MCF 10A (cell line): ENCODE data around the gene COL9A2. TPM values are rescaled to one million over a fixed set of nuclear protein-coding genes. Genes with fewer than 3 reads are reported as not detected.

Experiments
- BruUV-seq: library from RNA; stranded (reverse); fragments of 400-500 nt; replicated peaks from 2 replicates; lab custom pipeline; 2021; lab: Mats Ljungman, UMichigan
- CTCF ChIA-PET: fragments of 300-600 bp; sonication (Branson Sonifier 250); formaldehyde crosslinking; extraction: SDS; loops from one replicate; lab custom pipeline; 2021; ENCODE audit warnings: antibody characterized with exemption, inconsistent platforms; lab: Yijun Ruan, JAX
- POLR2A ChIA-PET: fragments of 300-600, 350-650 bp; sonication (Branson Sonifier 250); formaldehyde crosslinking; extraction: SDS; loops from one replicate; lab custom pipeline; 2020; ENCODE audit warnings: antibody characterized with exemption, inconsistent platforms; lab: Yijun Ruan, JAX
- DNase-seq: peaks from one replicate; pipeline ENCODE4 v3.0.0-alpha.2; 2018; ENCODE audit not compliant: unreplicated experiment
- H3K27ac Mint-ChIP-seq: one replicate; pipeline ENCODE4 v1.8.0; 2022; ENCODE audit warnings: mild to moderate bottlenecking, low read depth, mixed read lengths; ENCODE audit not compliant: unreplicated experiment
- H3K27me3 Mint-ChIP-seq: one replicate; pipeline ENCODE4 v1.8.0; 2022; ENCODE audit warnings: mixed read lengths; ENCODE audit not compliant: insufficient read depth, unreplicated experiment
- H3K36me3 Mint-ChIP-seq: one replicate; pipeline ENCODE4 v1.8.0; 2022; ENCODE audit warnings: mild to moderate bottlenecking, moderate library complexity, mixed read lengths; ENCODE audit not compliant: insufficient read depth, unreplicated experiment
- H3K4me1 Mint-ChIP-seq: one replicate; pipeline ENCODE4 v1.8.0; 2022; ENCODE audit warnings: mixed read lengths; ENCODE audit not compliant: insufficient read depth, unreplicated experiment
- H3K4me3 Mint-ChIP-seq: one replicate; pipeline ENCODE4 v1.8.0; 2022; ENCODE audit warnings: mild to moderate bottlenecking, moderate library complexity, mixed read lengths; ENCODE audit not compliant: unreplicated experiment
- H3K9me3 Mint-ChIP-seq: one replicate; pipeline ENCODE4 v1.8.0; 2022; ENCODE audit warnings: mixed read lengths; ENCODE audit not compliant: unreplicated experiment
- intact Hi-C: fragments of 100-400 bp; cut with micrococcal nuclease; formaldehyde crosslinking; loops from 2 replicates; pipeline ENCODE4 v1.14.1; 2022
- total RNA-seq: library from RNA; stranded (reverse); gene quantifications from 2 replicates; pipeline ENCODE4 v1.2.3, GENCODE V29; 2022
- TF ChIP-seq, protein P1 (sequence below): fragments of 200-600 bp; IDR thresholded peaks from one replicate; pipeline ENCODE4 v1.8.0; 2022; ENCODE audit warnings: antibody characterized with exemption, mild to moderate bottlenecking; ENCODE audit not compliant: unreplicated experiment

The COL9A2 gene
- total RNA-seq, 1 experiment from 2014 or later, result not detected

DNA sequence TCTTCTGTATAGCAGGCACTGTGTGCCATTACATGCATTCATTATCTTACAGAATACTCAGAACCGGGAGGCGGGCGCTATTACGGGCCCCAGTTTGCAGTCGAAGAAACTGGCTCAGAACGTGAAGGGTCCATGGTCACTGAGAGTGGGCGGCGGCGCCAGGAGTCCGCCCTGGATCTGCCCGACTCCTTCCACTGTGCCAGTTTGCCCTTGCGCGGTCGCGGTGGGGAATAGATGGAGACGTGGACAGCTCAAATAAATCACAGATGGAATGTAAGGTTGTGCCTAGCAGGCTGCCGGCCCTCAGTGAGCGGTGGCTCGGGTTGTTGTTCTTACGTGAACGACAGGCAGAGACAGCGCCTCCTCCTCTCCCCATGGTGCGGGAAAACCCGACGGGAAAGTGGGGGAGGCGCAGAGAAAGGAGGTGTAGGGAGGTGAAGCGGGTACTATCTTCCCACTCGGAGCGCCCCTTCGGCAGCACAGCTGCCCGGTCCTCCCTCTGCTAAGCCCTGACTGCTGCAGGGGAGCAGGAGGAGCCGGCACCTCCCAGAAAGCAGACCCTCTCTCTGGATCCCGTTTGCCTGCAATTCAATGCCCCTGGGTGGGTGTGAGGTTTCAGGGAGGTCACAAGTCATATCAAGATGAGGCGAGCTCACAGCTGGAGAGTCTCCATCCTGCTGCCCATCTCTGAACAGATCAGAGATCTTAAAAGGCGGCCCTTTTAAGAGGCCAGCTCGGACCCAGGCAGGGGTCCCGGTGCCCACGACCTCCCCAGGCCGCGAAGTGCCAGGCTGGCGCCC lies 1.1 kb downstream of the COL9A2 start:
- intact Hi-C loops, result loop anchor here (5.0 kb wide), 1 partner anchor 164 kb away; no protein-coding TSS in a partner anchor

DNA sequence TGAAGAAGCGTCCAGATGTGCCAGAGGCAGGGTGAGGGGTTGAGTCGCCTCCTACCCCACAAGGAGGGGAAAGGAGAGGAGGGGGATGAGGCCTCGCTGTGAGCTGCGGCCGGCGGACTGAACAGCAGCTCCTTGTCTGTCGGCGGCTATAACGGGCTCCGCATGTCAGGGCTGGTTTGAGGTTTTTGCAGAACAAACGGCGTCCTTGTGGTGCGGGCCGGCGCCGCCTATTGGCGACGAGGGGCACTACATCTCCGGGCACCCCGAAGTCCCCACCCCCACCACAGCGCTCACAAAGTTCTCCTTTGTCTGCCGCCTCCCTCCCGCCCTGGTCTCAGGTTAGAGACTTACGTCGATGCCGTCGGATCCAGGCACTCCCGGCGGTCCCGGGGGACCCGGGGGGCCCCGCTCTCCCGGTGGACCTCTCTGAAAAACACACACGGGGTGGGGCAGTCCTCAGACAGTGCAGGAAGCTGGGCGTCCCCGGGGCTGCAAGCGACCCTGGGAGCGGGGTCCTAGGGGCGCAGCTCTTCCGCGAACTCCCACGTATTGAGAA lies 1.8 kb downstream of the COL9A2 start:
- peaks cover 7% of the 10 kb centered on the region for H3K4me1 Mint-ChIP-seq
- no peak overlapping the region for H3K27ac Mint-ChIP-seq
- H3K27me3 Mint-ChIP-seq, result peaks cover 34% of the 10 kb centered on the region
- TF ChIP-seq, protein P1, sequence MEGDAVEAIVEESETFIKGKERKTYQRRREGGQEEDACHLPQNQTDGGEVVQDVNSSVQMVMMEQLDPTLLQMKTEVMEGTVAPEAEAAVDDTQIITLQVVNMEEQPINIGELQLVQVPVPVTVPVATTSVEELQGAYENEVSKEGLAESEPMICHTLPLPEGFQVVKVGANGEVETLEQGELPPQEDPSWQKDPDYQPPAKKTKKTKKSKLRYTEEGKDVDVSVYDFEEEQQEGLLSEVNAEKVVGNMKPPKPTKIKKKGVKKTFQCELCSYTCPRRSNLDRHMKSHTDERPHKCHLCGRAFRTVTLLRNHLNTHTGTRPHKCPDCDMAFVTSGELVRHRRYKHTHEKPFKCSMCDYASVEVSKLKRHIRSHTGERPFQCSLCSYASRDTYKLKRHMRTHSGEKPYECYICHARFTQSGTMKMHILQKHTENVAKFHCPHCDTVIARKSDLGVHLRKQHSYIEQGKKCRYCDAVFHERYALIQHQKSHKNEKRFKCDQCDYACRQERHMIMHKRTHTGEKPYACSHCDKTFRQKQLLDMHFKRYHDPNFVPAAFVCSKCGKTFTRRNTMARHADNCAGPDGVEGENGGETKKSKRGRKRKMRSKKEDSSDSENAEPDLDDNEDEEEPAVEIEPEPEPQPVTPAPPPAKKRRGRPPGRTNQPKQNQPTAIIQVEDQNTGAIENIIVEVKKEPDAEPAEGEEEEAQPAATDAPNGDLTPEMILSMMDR, result peak; percentile 92
- H3K36me3 Mint-ChIP-seq, result no peaks in the 10 kb centered on the region
- CTCF ChIA-PET, result interaction anchor here (0.6 to 3.3 kb wide), 16 partner anchors 9 to 173 kb away, joined by 3 to 18 read pairs (median 4); no protein-coding TSS in a partner anchor
- H3K9me3 Mint-ChIP-seq, result no peaks in the 10 kb centered on the region
- BruUV-seq, result no TSS peak
- intact Hi-C loops, result loop anchor here (5.0 kb wide), 1 partner anchor 163 kb away; no protein-coding TSS in a partner anchor
- POLR2A ChIA-PET, result no interaction called here
- DNase-seq, result peak; percentile 74
- H3K4me3 Mint-ChIP-seq, result peak overlapping the region; percentile 17

More for the DNA sequence above, 1.1 kb downstream of the COL9A2 start:
- ChIA-PET POLR2A (no interaction called here), CTCF (interaction anchor here (0.6 to 3.3 kb wide), 10 partner anchors 10 to 172 kb away, joined by 3 to 18 read pairs (median 4); no protein-coding TSS in a partner anchor)
- H3K4me1 Mint-ChIP-seq, result peaks cover 7% of the 10 kb centered on the region
- H3K4me3 Mint-ChIP-seq, result no peak overlapping the region
- BruUV-seq, result no TSS peak
- peaks cover 34% of the 10 kb centered on the region for H3K27me3 Mint-ChIP-seq
- peak; percentile 11 for DNase-seq
- TF ChIP-seq, protein P1, result no peak
- H3K9me3 Mint-ChIP-seq, result no peaks in the 10 kb centered on the region
- no peak overlapping the region for H3K27ac Mint-ChIP-seq
- no peaks in the 10 kb centered on the region for H3K36me3 Mint-ChIP-seq

DNA sequence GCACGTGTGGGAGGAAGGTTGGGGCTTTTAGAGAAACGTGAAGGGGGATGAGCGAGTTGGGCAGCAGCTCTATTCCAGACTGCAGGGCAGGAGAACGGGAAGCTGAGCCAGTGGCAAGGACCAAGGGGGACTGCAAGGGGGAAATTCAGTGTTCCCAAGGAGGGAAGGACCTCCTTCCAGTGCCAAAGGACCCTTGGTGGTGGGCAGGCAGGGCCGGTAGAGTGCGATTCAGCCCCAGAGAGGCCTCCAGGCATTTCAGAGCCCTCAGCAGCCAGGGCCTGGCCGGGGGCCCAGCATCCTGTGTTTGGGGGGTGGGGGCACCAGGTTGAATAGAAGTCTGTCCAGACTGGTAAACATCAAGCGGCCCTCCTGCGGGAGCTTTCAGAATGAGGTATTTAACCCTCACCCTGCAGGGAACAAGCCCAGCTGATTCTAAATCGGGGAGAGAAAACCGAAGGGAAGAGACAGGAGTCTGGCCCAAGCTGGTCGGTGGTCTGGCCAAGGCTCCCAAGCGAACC lies 2.3 kb downstream of the COL9A2 start:
- ChIA-PET POLR2A (no interaction called here), CTCF (interaction anchor here (0.6 to 3.3 kb wide), 17 partner anchors 9 to 285 kb away, joined by 3 to 18 read pairs (median 4); no protein-coding TSS in a partner anchor)
- TF ChIP-seq, protein P1, result no peak
- H3K27ac Mint-ChIP-seq, result no peak overlapping the region
- no peaks in the 10 kb centered on the region for H3K9me3 Mint-ChIP-seq
- intact Hi-C loops, result loop anchor here (5.0 kb wide), 1 partner anchor 162 kb away; no protein-coding TSS in a partner anchor
- H3K36me3 Mint-ChIP-seq, result no peaks in the 10 kb centered on the region
- H3K4me1 Mint-ChIP-seq, result peaks cover 7% of the 10 kb centered on the region
- peak overlapping the region; percentile 17 for H3K4me3 Mint-ChIP-seq
- DNase-seq, result no peak
- BruUV-seq, result no TSS peak
- H3K27me3 Mint-ChIP-seq, result peaks cover 34% of the 10 kb centered on the region
